ENCODE data around the gene MARK3.
"Not testable (repeated sequence)": the region's sequence is repeated elsewhere in the genome, so short reads cannot be mapped to it uniquely, and the experiment has no call there.

The MARK3 gene

GRCh38 chr14:103521951-103522563 lies 136.8 kb downstream of the MARK3 start:
- Histone ChIP-seq H3K36me3 (no peaks in the 10 kb centered on the region), H3K9me3 (no peaks in the 10 kb centered on the region), H3K27ac (no peak overlapping the region), H3K4me3 (ENCODE audit: low read depth in 1 of 2, low read length in 1 of 2) (peak overlapping the region; percentile 64 to 88), H3K4me1 (ENCODE audit: control insufficient read depth in 1 of 2, insufficient read depth in 1 of 2, low read depth in 1 of 2, low read length in 1 of 2) (peaks cover 22 to 36% of the 10 kb centered on the region in 2 experiments), H3K27me3 (peaks cover 88% of the 10 kb centered on the region)
- TF ChIP-seq, protein P1, sequence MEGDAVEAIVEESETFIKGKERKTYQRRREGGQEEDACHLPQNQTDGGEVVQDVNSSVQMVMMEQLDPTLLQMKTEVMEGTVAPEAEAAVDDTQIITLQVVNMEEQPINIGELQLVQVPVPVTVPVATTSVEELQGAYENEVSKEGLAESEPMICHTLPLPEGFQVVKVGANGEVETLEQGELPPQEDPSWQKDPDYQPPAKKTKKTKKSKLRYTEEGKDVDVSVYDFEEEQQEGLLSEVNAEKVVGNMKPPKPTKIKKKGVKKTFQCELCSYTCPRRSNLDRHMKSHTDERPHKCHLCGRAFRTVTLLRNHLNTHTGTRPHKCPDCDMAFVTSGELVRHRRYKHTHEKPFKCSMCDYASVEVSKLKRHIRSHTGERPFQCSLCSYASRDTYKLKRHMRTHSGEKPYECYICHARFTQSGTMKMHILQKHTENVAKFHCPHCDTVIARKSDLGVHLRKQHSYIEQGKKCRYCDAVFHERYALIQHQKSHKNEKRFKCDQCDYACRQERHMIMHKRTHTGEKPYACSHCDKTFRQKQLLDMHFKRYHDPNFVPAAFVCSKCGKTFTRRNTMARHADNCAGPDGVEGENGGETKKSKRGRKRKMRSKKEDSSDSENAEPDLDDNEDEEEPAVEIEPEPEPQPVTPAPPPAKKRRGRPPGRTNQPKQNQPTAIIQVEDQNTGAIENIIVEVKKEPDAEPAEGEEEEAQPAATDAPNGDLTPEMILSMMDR (IDR thresholded peaks at IDR 0.05): no peak

DNA sequence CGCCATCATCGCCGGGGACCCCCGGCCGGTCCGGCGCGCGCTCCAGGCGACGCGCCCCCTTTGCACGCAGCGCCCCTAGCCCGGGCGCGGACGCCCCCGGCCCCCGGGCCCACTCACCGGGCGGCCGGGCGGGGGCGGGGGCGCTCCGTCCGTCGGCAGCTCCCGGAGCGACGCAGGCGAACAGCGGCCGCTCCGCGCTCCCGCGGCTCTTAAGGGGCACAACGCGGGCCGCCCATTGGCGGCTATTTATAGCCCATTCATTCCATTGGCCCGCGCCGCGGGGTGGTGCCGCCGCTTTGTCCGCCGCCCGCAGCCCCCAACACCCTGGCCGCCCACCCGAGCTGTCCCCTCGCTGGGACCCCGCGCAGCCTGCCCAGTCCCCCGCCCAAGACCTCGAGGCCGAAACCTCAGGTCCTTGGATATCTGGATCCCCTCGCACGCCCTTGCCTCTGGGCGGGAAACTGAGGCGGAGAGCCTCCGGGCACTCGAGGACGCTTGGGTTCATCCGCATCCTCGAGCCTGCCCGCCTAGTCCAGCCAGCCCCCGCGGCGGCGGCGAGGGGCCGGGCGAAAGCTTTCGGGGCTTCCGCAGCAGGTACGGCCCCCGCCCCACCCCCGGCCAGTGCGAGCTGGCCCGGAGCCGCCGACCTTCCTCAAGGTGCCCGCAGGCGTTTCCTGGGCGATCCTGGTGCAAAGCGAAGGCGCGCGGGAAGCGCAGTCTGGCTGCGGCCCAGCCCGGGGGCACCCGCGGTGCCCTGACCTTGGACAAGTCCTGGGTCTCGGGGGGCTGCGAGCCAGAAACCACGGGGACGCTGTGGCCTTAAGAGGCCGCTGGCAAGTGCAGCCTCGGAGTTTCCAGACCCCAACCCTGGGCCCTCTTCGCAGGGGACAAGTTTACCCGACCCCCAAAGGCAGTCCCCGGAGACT lies 137.7 kb downstream of the MARK3 start, which contains the start of gene CKB:
Gene CKB, minus strand, starts transcription at position 182 of the 926 bp plus-strand sequence. CDS start 337 bp downstream, outside the sequence.
- H3K4me1 ChIP-seq (ENCODE audit: control insufficient read depth in 1 of 2, insufficient read depth in 1 of 2, low read depth in 1 of 2, low read length in 1 of 2): peaks cover 22 to 36% of the 10 kb centered on the region in 2 experiments

GRCh38 chr14:103523575-103523954 lies 138.3 kb downstream of the MARK3 start:
- Histone ChIP-seq H3K36me3 (no peaks in the 10 kb centered on the region), H3K27ac (no peak overlapping the region), H3K27me3 (peaks cover 86% of the 10 kb centered on the region), H3K4me3 (ENCODE audit: low read depth in 1 of 2, low read length in 1 of 2) (no peak overlapping the region), H3K9me3 (no peaks in the 10 kb centered on the region), H3K4me1 (ENCODE audit: control insufficient read depth in 1 of 2, insufficient read depth in 1 of 2, low read depth in 1 of 2, low read length in 1 of 2) (peaks cover 28 to 41% of the 10 kb centered on the region in 2 experiments)
- TF ChIP-seq, protein P1 (IDR thresholded peaks at IDR 0.05): no peak

More for the DNA sequence above, 137.7 kb downstream of the MARK3 start, which contains the start of gene CKB:
- TF ChIP-seq, protein P1 (IDR thresholded peaks at IDR 0.05): no peak
- no peaks in the 10 kb centered on the region for H3K36me3 ChIP-seq
- peaks cover 89% of the 10 kb centered on the region for H3K27me3 ChIP-seq
- peak within 1 kb of the TSS; percentile 36 for H3K27ac ChIP-seq
- H3K4me3 ChIP-seq (ENCODE audit: low read depth in 1 of 2, low read length in 1 of 2): peak within 1 kb of the TSS; percentile 64 to 88
- H3K9me3 ChIP-seq: no peaks in the 10 kb centered on the region

DNA sequence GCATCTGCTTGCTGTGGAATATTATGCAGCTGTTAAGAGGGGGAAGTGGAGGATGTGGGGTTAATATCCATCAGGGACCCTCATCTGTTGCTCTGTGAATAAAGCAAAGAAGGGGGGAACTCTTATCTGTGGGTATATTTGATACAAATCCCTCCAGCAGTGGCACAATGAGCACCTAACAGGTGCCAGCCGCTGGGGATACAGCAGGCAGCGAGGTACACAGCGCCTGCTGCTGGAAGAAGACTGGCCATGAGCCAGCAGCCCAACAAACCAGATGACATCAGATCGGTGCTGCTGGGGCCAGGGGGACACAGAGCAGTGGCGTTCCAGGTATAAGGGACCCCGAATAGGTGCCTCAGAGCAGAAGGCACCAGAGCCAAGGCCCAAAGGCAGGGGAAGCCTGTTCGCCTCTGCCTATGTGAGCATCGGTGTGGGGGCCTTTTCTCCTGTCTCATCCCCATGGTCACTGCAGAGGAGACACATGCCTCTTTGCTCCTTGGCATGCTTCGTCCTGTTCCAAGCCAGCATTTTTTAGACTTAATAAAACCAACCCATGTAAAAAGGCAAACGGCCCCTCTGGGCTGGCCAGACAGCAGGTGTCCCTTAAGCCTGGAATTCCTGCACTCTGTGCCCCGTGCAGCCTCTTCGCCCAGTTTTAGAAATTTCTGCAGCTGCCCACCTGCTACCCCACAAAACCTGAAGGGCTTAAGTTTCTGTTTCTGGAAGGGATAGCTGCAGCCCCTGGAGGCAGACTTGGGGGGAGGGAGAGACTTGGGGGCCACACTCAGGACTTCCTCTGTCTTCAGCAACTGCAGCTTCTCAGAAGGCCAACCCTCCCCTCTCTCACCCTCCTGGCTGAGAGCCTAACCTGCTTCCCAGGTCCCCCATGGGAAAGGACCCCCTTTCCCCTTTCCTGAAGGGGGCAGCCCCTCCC lies 139.1 kb downstream of the MARK3 start:
- Histone ChIP-seq H3K4me3 (ENCODE audit: low read depth in 1 of 2, low read length in 1 of 2) (no peak overlapping the region), H3K27me3 (peaks cover 79% of the 10 kb centered on the region), H3K9me3 (no peaks in the 10 kb centered on the region), H3K27ac (no peak overlapping the region), H3K36me3 (no peaks in the 10 kb centered on the region), H3K4me1 (ENCODE audit: control insufficient read depth in 1 of 2, insufficient read depth in 1 of 2, low read depth in 1 of 2, low read length in 1 of 2) (peaks cover 27 to 40% of the 10 kb centered on the region in 2 experiments)
- TF ChIP-seq, protein P1 (IDR thresholded peaks at IDR 0.05): no peak

- peaks cover 65% of the 10 kb centered on the region for H3K27me3 ChIP-seq
- H3K4me3 ChIP-seq (ENCODE audit: low read depth in 1 of 2, low read length in 1 of 2); H3K36me3 ChIP-seq; H3K9me3 ChIP-seq; H3K27ac ChIP-seq: not testable (repeated sequence)
- H3K4me1 ChIP-seq (ENCODE audit: control insufficient read depth in 1 of 2, insufficient read depth in 1 of 2, low read depth in 1 of 2, low read length in 1 of 2): peaks cover 35 to 42% of the 10 kb centered on the region in 2 experiments
Measured at GRCh38 chr14:103525430-103526246, 140.4 kb downstream of the MARK3 start.

Data from neutrophil (primary cell).